GM12878 (cell line): ENCODE results near the gene NUDT6. TPM values are rescaled to one million over a fixed set of nuclear protein-coding genes. Genes with fewer than 3 reads are reported as not detected.
"Not testable (repeated sequence)": the region's sequence is repeated elsewhere in the genome, so short reads cannot be mapped to it uniquely, and the experiment has no call there.

Experiments used
- ATAC-seq: fragments of 200-7000 bp; cut with Tn5 transposase; 3 replicates; pipeline ENCODE4 v1.9.1; 2020; ENCODE audit warnings: mild to moderate bottlenecking, moderate library complexity
- BruUV-seq: library from RNA; stranded (reverse); fragments of 400-500 nt; replicated peaks from 2 replicates; lab custom pipeline; 2021; lab: Mats Ljungman, UMichigan
- CTCF ChIA-PET: fragments of 300-600 bp; sonication (Branson Sonifier 250); formaldehyde crosslinking; extraction: SDS; loops from one replicate; lab custom pipeline; 2021; ENCODE audit warnings: inconsistent platforms; lab: Yijun Ruan, JAX
- POLR2A ChIA-PET: fragments of 350-600 bp; formaldehyde crosslinking; extraction: SDS; loops from one replicate; lab custom pipeline; 2021; ENCODE audit warnings: inconsistent platforms; lab: Charles Lee
- RAD21 ChIA-PET: fragments of 300-600 bp; sonication (Branson Sonifier 250); formaldehyde crosslinking; loops from one replicate; lab custom pipeline; 2023; ENCODE audit warnings: antibody characterized with exemption; ENCODE audit not compliant: unreplicated experiment; lab: Charles Lee
- SMC1A ChIA-PET: fragments of 300-600 bp; sonication (Branson Sonifier 250); formaldehyde crosslinking; loops from one replicate; lab custom pipeline; 2023; ENCODE audit not compliant: unreplicated experiment, uncharacterized antibody; lab: Charles Lee
- DNase-seq: peaks from one replicate; pipeline ENCODE4 v3.0.0-alpha.2; 2011; ENCODE audit warnings: low read depth, low spot score
- FAIRE-seq: peaks from 3 replicates; lab custom pipeline; 2011; peaks lifted over from hg19 to GRCh38; lab: Jason Lieb, UNC
- H2AFZ ChIP-seq: 2 replicates; pipeline ENCODE4 v1.6.0; 2011; ENCODE audit warnings: low read depth, low read length, control low read depth; ENCODE audit not compliant: control insufficient read depth
- H3K27ac ChIP-seq: 2 replicates; pipeline ENCODE4 v1.5.1; 2011; ENCODE audit warnings: control low read depth; ENCODE audit not compliant: control insufficient read depth, insufficient read depth
- H3K27me3 ChIP-seq, 2 experiments: replicated peaks in 1 of 2; 2 replicates each; pipeline versions ENCODE4 v1.6.0 to v1.6.1; 2011; ENCODE audit warnings: low read length in 1 of 2; ENCODE audit not compliant: control insufficient read depth in 2 of 2, insufficient read depth in 2 of 2
- H3K36me3 ChIP-seq, 2 experiments: 2 replicates each; pipeline ENCODE4 v1.5.1; 2011; ENCODE audit warnings: low read length in 1 of 2; ENCODE audit not compliant: control insufficient read depth in 2 of 2, insufficient read depth in 2 of 2
- H3K4me1 ChIP-seq: 2 replicates; pipeline ENCODE4 v1.6.1; 2011; ENCODE audit warnings: mild to moderate bottlenecking, low read length, moderate library complexity, mixed read lengths; ENCODE audit not compliant: control insufficient read depth, insufficient read depth
- H3K4me2 ChIP-seq: 2 replicates; pipeline ENCODE4 v1.6.0; 2011; ENCODE audit warnings: control low read depth; ENCODE audit not compliant: control insufficient read depth, insufficient read depth
- H3K4me3 ChIP-seq: fragments of 200-600 bp; sonication (generic); 2 replicates; pipeline ENCODE4 v1.5.1; 2016
- H3K79me2 ChIP-seq: 2 replicates; pipeline ENCODE4 v1.6.0; 2011; ENCODE audit warnings: low read length; ENCODE audit not compliant: control insufficient read depth, insufficient read depth
- H3K9ac ChIP-seq: 2 replicates; pipeline ENCODE4 v1.8.0; 2011; ENCODE audit warnings: low read length, control low read depth, mixed read lengths; ENCODE audit not compliant: control insufficient read depth, insufficient read depth
- H3K9me3 ChIP-seq: replicated peaks from 3 replicates; pipeline ENCODE4 v1.5.1; 2011; ENCODE audit warnings: mild to moderate bottlenecking, low read length; ENCODE audit not compliant: control insufficient read depth, insufficient read depth
- H4K20me1 ChIP-seq: 2 replicates; pipeline ENCODE4 v1.6.0; 2011; ENCODE audit not compliant: control insufficient read depth, insufficient read depth
- ATF7 ChIP-seq: fragments of 450-650 bp; IDR thresholded peaks from 2 replicates; pipeline ENCODE4 v1.6.1; 2016; ENCODE audit warnings: low read depth, mild to moderate bottlenecking
- ETV6 ChIP-seq, 2 experiments: fragments of 450-650 bp in 1 of 2; IDR thresholded peaks in 1 of 2; conservative IDR thresholded peaks in 1 of 2; 2 replicates each; pipeline ENCODE4 v1.6.1; 2014; ENCODE audit warnings: antibody characterized with exemption in 1 of 2, borderline replicate concordance in 1 of 2, low read depth in 1 of 2, mild to moderate bottlenecking in 1 of 2, moderate library complexity in 1 of 2
- FOS ChIP-seq: IDR thresholded peaks from 3 replicates; pipeline ENCODE4 v1.6.1; 2011; ENCODE audit warnings: borderline replicate concordance; ENCODE audit not compliant: insufficient read length; ENCODE audit errors: extremely low read depth
- JUND ChIP-seq: IDR thresholded peaks from 2 replicates; pipeline ENCODE4 v1.6.1; 2012; ENCODE audit warnings: low read depth, mild to moderate bottlenecking, low read length, improper control_type of control experiment, moderate library complexity
- NFIC ChIP-seq: IDR thresholded peaks from 2 replicates; pipeline ENCODE4 v1.6.1; 2012; ENCODE audit warnings: low read depth, mild to moderate bottlenecking, inconsistent platforms, low read length, moderate library complexity
- NFYA ChIP-seq: IDR thresholded peaks from 2 replicates; pipeline ENCODE4 v1.6.1; 2011; ENCODE audit warnings: low read depth, mild to moderate bottlenecking, low read length, improper control_type of control experiment, borderline replicate concordance
- RELB ChIP-seq: fragments of 450-650 bp; IDR thresholded peaks from 2 replicates; pipeline ENCODE4 v1.6.1; 2017; ENCODE audit warnings: low read depth, mild to moderate bottlenecking, moderate library complexity
- RUNX3 ChIP-seq: IDR thresholded peaks from 2 replicates; pipeline ENCODE4 v1.6.1; 2012; ENCODE audit warnings: low read length, inconsistent platforms
- SP1 ChIP-seq: IDR thresholded peaks from one replicate; pipeline ENCODE4 v1.6.1; 2011; ENCODE audit warnings: low read depth, low read length
- SREBF1 ChIP-seq: IDR thresholded peaks from 2 replicates; pipeline ENCODE4 v1.6.1; 2012; ENCODE audit warnings: mild to moderate bottlenecking, low read length
- SUZ12 ChIP-seq: fragments of 200-600 bp; sonication (generic); IDR thresholded peaks from one replicate; pipeline ENCODE4 v1.6.1; 2018; ENCODE audit warnings: antibody characterized with exemption, mild to moderate bottlenecking; ENCODE audit not compliant: unreplicated experiment
- YBX1 ChIP-seq: fragments of 450-650 bp; IDR thresholded peaks from 2 replicates; pipeline ENCODE4 v1.6.1; 2016; ENCODE audit warnings: antibody characterized with exemption
- YY1 ChIP-seq: IDR thresholded peaks from 2 replicates; pipeline ENCODE4 v1.6.1; 2011; ENCODE audit warnings: low read depth, mild to moderate bottlenecking, low read length
- WGBS: methylation state at CpG from one replicate; pipeline ENCODE4 v1.1.6; 2016; ENCODE audit warnings: low lambda C conversion rate; ENCODE audit not compliant: insufficient replicate concordance, insufficient coverage; ENCODE audit errors: missing lambda C conversion rate; 5-methylcytosine and 5-hydroxymethylcytosine counted together
- in situ Hi-C: fragments of 300-500 bp; cut with MboI; formaldehyde crosslinking; loops from 9 replicates; pipeline ENCODE4 v1.14.3; 2018; ENCODE audit warnings: mixed read lengths
- intact Hi-C: fragments of 100-400 bp; cut with micrococcal nuclease; formaldehyde crosslinking; loops from one replicate; pipeline ENCODE4 v1.14.2; 2022; ENCODE audit not compliant: unreplicated experiment
- polyA plus RNA-seq, 11 experiments: library from polyadenylated mRNA; depleted of rRNA in 4 of 11; unstranded in 6 of 11; stranded (reverse) in 5 of 11; fragments of >200 nt; fragmentation: Nextera tagmentation in 4 of 11; fragmentation: Illumina TruSeq in 1 of 11; extraction: Ambion mirVana in 4 of 11; extraction: Trizol in 1 of 11; gene quantifications; 1 replicate in 1 of 11; 2 replicates in 10 of 11; pipeline versions ENCODE4 v1.2.1 to v1.2.3, GENCODE V29; 2011 to 2016; ENCODE audit warnings: inconsistent platforms in 2 of 11, missing spikeins in 2 of 11, low read depth in 1 of 11
- total RNA-seq, 4 experiments: library from RNA; depleted of rRNA in 3 of 4; stranded (reverse); fragments of >200 nt in 3 of 4; fragmentation: Illumina TruSeq in 1 of 4; extraction: Trizol in 1 of 4; gene quantifications; 2 replicates each; pipeline versions ENCODE4 v1.2.1 to v1.2.3, GENCODE V29; 2013 to 2021
- TF ChIP-seq, protein P1 (sequence below): IDR thresholded peaks from 2 replicates; pipeline ENCODE4 v1.6.1; 2012; ENCODE audit warnings: low read depth, low read length, improper control_type of control experiment
- TF ChIP-seq, protein P2 (sequence below): IDR thresholded peaks from 2 replicates; pipeline ENCODE4 v1.6.1; 2012; ENCODE audit warnings: low read depth, low read length, improper control_type of control experiment

Gene NUDT6
- total and polyA plus RNA-seq, 10 of the 15 experiments (the other 5 are each of a cell fraction or from before 2014, with no cell fraction given): 3.9 to 12.4 (median 6.8) TPM

- H3K4me2 ChIP-seq, SMC1A ChIA-PET, BruUV-seq, in situ Hi-C loops, H3K4me1 ChIP-seq, H4K20me1 ChIP-seq, H3K27ac ChIP-seq, H2AFZ ChIP-seq, FAIRE-seq, H3K9ac ChIP-seq, POLR2A ChIA-PET, intact Hi-C loops, H3K79me2 ChIP-seq, H3K4me3 ChIP-seq, ATAC-seq, DNase-seq, H3K36me3 ChIP-seq, RAD21 ChIA-PET, H3K27me3 ChIP-seq, CTCF ChIA-PET, H3K9me3 ChIP-seq: not testable (repeated sequence)
- WGBS: 96% methylated on average over 3 of the region's 3 CpGs
Observed at GRCh38 chr4:122849789-122850188, 72.6 kb downstream of the NUDT6 start.

DNA sequence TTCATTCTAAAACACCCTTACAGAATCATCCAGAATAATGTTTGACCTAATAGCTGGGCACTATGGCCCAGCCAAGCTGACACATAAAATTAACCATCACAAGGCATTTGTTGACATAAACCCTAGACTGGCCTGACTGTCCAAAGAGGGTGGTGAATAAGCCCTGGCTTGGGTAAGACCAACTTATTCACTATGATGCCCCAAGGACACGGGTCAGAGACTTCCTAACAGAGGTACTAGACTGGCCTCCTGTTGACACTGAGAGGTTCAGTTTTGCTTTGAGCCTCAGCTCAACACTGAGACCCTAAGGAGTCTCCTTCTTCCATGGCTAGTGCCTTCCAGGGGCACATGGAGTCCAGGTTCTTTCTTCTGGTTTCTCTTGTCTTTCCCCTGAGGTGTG is 74.5 kb downstream of the NUDT6 start:
- in situ Hi-C loops: no loop called here
- FAIRE-seq (peak; percentile 35), DNase-seq (no peak), ATAC-seq (no peak)
- Histone ChIP-seq H3K9ac (no peak overlapping the region), H3K4me2 (no peak overlapping the region), H3K9me3 (no peaks in the 10 kb centered on the region; the same call in 2 of the 3 replicates), H2AFZ (no peak overlapping the region), H4K20me1 (no peaks in the 10 kb centered on the region), H3K79me2 (no peaks in the 10 kb centered on the region), H3K4me3 (no peak overlapping the region), H3K36me3 (no peaks in the 10 kb centered on the region), H3K4me1 (0 out of 2 replicates have a peak, but pooled peaks cover 2% of the 10 kb centered on the region), H3K27ac (no peak overlapping the region), H3K27me3 (no peaks in the 10 kb centered on the region; a peak in 2 of 4 replicates)
- BruUV-seq: no TSS peak
- RAD21 ChIA-PET: no interaction called here
- POLR2A ChIA-PET: no interaction called here
- WGBS: 82% methylated on average over 1 of the region's 1 CpG
- SMC1A ChIA-PET: no interaction called here
- intact Hi-C loops: no loop called here
- CTCF ChIA-PET: no interaction called here
- TF ChIP-seq YY1 (no peak), JUND (no peak), NFIC (no peak), SREBF1 (no peak), ETV6 (conservative IDR thresholded peaks at IDR 0.05 in 1 of 2, IDR thresholded peaks at IDR 0.05 in 1 of 2; ENCODE audit: borderline replicate concordance in 1 of 2, low read depth in 1 of 2) (no peak), RELB (no peak), SP1 (no peak), NFYA (no peak), YBX1 (no peak), FOS (no peak), RUNX3 (no peak), ATF7 (no peak), SUZ12 (no peak)
- TF ChIP-seq, protein P1, sequence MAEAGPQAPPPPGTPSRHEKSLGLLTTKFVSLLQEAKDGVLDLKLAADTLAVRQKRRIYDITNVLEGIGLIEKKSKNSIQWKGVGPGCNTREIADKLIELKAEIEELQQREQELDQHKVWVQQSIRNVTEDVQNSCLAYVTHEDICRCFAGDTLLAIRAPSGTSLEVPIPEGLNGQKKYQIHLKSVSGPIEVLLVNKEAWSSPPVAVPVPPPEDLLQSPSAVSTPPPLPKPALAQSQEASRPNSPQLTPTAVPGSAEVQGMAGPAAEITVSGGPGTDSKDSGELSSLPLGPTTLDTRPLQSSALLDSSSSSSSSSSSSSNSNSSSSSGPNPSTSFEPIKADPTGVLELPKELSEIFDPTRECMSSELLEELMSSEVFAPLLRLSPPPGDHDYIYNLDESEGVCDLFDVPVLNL: no peak
- TF ChIP-seq, protein P2, sequence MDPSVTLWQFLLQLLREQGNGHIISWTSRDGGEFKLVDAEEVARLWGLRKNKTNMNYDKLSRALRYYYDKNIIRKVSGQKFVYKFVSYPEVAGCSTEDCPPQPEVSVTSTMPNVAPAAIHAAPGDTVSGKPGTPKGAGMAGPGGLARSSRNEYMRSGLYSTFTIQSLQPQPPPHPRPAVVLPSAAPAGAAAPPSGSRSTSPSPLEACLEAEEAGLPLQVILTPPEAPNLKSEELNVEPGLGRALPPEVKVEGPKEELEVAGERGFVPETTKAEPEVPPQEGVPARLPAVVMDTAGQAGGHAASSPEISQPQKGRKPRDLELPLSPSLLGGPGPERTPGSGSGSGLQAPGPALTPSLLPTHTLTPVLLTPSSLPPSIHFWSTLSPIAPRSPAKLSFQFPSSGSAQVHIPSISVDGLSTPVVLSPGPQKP: no peak
